Measurements from ENCODE around the gene BPHL.

DNA sequence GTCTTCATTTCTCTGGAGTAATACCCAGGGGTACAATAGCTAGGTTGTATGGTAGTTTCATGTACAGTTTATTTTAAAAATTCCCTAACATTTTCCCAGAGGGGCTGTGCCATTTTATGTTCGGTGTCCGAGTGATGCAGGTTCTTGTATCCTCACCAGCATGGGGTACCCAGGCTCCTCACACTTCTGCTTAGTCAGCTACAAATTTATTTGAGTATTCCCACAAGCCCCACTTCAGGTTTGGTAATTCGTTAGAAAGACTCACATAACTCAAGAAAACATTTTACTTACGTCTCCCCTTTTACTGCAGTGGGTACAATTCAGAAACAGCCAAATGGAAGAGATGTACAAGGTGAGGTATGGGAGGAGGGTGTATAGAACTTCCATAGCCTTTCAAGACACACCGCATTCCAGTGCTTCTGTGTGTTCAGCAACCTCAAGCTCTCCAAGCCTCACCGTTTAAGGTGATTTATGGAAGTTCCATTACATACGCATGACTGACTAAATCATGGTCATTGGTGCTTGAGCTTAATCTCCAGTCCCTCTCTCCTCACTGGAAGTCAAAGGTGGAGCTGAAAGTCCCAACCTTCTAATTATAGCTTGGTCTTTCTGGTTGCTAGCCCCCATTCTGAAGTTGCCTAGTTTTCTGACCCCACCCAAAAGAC is 32.1 kb upstream of the BPHL start:
- no peak for TF ChIP-seq CTCF (IDR thresholded peaks at IDR 0.05)
- no peak for TF ChIP-seq POLR2A (IDR thresholded peaks at IDR 0.05)
- no peak for TF ChIP-seq POLR2AphosphoS5 (IDR thresholded peaks at IDR 0.05; ENCODE audit: insufficient read depth in 1 of 2, low read depth in 1 of 2)

All from vagina (tissue), 2 donors.